Measurements from ENCODE around the gene KCTD18. TPM values are rescaled to one million over a fixed set of nuclear protein-coding genes. Genes with fewer than 3 reads are reported as not detected.

The KCTD18 gene
- total RNA-seq, 2 donors from 2014 or later = 17.0 to 23.5 TPM

GRCh38 chr2:200463452-200463851, 46.4 kb downstream of the KCTD18 start:
- no peak for ATAC-seq (replicated peaks in 1 of 2)
- no peak for DNase-seq
- H3K27me3 Mint-ChIP-seq (ENCODE audit: low read depth) = no peaks in the 10 kb centered on the region
- H3K36me3 Mint-ChIP-seq (ENCODE audit: insufficient read depth in 2 of 2) = no peaks in the 10 kb centered on the region
- no peak overlapping the region for H3K27ac Mint-ChIP-seq
- no peaks in the 10 kb centered on the region for H3K9me3 Mint-ChIP-seq
- peaks cover 58% of the 10 kb centered on the region for H3K4me1 Mint-ChIP-seq (ENCODE audit: low read depth)
- H3K4me3 Mint-ChIP-seq = no peak overlapping the region

GRCh38 chr2:200461846-200462710, 47.8 kb downstream of the KCTD18 start:
- no peaks in the 10 kb centered on the region for H3K9me3 Mint-ChIP-seq
- H3K4me1 Mint-ChIP-seq (ENCODE audit: low read depth) = peaks cover 45% of the 10 kb centered on the region
- no peaks in the 10 kb centered on the region for H3K27me3 Mint-ChIP-seq (ENCODE audit: low read depth)
- no peak for DNase-seq
- H3K27ac Mint-ChIP-seq = peak overlapping the region; percentile 3
- no peaks in the 10 kb centered on the region for H3K36me3 Mint-ChIP-seq (ENCODE audit: insufficient read depth in 2 of 2)
- H3K4me3 Mint-ChIP-seq = no peak overlapping the region
- ATAC-seq (replicated peaks in 1 of 2) = no peak

GRCh38 chr2:200459101-200459500, 50.8 kb downstream of the KCTD18 start:
- Mint-ChIP-seq H3K9me3 (no peaks in the 10 kb centered on the region), H3K36me3 (ENCODE audit: insufficient read depth in 2 of 2) (no peaks in the 10 kb centered on the region), H3K27ac (no peak overlapping the region), H3K27me3 (ENCODE audit: low read depth) (no peaks in the 10 kb centered on the region), H3K4me1 (ENCODE audit: low read depth) (peaks cover 57% of the 10 kb centered on the region), H3K4me3 (no peak overlapping the region)
- DNase-seq (no peak), ATAC-seq (replicated peaks in 1 of 2) (no peak)

- Mint-ChIP-seq H3K4me3 (peak overlapping the region; percentile 78 to 82), H3K27ac (peak overlapping the region; percentile 72), H3K27me3 (ENCODE audit: low read depth) (no peaks in the 10 kb centered on the region), H3K36me3 (ENCODE audit: insufficient read depth in 2 of 2) (no peaks in the 10 kb centered on the region), H3K4me1 (ENCODE audit: low read depth) (peaks cover 43% of the 10 kb centered on the region), H3K9me3 (no peaks in the 10 kb centered on the region)
- no peak for ATAC-seq (replicated peaks in 1 of 2)
- no peak for DNase-seq
Measured at GRCh38 chr2:200456567-200456966, 53.3 kb downstream of the KCTD18 start.

GRCh38 chr2:200455958-200456421, 53.9 kb downstream of the KCTD18 start:
- H3K27me3 Mint-ChIP-seq (ENCODE audit: low read depth) = no peaks in the 10 kb centered on the region
- H3K4me3 Mint-ChIP-seq = peak overlapping the region; percentile 78 to 82
- DNase-seq (peak; percentile 66 to 75), ATAC-seq (replicated peaks in 1 of 2) (peak; percentile 67 to 68)
- no peaks in the 10 kb centered on the region for H3K36me3 Mint-ChIP-seq (ENCODE audit: insufficient read depth in 2 of 2)
- no peaks in the 10 kb centered on the region for H3K9me3 Mint-ChIP-seq
- H3K27ac Mint-ChIP-seq = peak overlapping the region; percentile 91
- H3K4me1 Mint-ChIP-seq (ENCODE audit: low read depth) = peaks cover 39% of the 10 kb centered on the region

- Mint-ChIP-seq H3K27ac (peak overlapping the region; percentile 91), H3K27me3 (ENCODE audit: low read depth) (no peaks in the 10 kb centered on the region), H3K9me3 (no peaks in the 10 kb centered on the region), H3K4me1 (ENCODE audit: low read depth) (peaks cover 39% of the 10 kb centered on the region), H3K4me3 (peak overlapping the region; percentile 78 to 82), H3K36me3 (ENCODE audit: insufficient read depth in 2 of 2) (peaks cover 0 to 2% of the 10 kb centered on the region in 2 donors)
- peak; percentile 27 to 68 for DNase-seq
- peak; percentile 84 to 86 for ATAC-seq (replicated peaks in 1 of 2)
Measured at GRCh38 chr2:200454927-200455801, 54.7 kb downstream of the KCTD18 start.

GRCh38 chr2:200453853-200454534, 55.9 kb downstream of the KCTD18 start:
- H3K9me3 Mint-ChIP-seq = no peaks in the 10 kb centered on the region
- peak; percentile 16 to 25 for ATAC-seq (replicated peaks in 1 of 2)

GRCh38 chr2:200453142-200453852, 56.6 kb downstream of the KCTD18 start:
- H3K27me3 Mint-ChIP-seq (ENCODE audit: low read depth) = no peaks in the 10 kb centered on the region
- no peak for DNase-seq
- no peak overlapping the region for H3K27ac Mint-ChIP-seq
- no peaks in the 10 kb centered on the region for H3K9me3 Mint-ChIP-seq
- no peak for ATAC-seq (replicated peaks in 1 of 2)
- H3K36me3 Mint-ChIP-seq (ENCODE audit: insufficient read depth in 2 of 2) = peaks cover 0 to 2% of the 10 kb centered on the region in 2 donors
- peaks cover 49% of the 10 kb centered on the region for H3K4me1 Mint-ChIP-seq (ENCODE audit: low read depth)
- H3K4me3 Mint-ChIP-seq = no peak overlapping the region

More at GRCh38 chr2:200453853-200454534, 55.9 kb downstream of the KCTD18 start:
- Mint-ChIP-seq H3K36me3 (ENCODE audit: insufficient read depth in 2 of 2) (peaks cover 0 to 2% of the 10 kb centered on the region in 2 donors), H3K4me3 (peak overlapping the region; percentile 78 to 82), H3K4me1 (ENCODE audit: low read depth) (peaks cover 42% of the 10 kb centered on the region), H3K27ac (peak overlapping the region; percentile 85), H3K27me3 (ENCODE audit: low read depth) (no peaks in the 10 kb centered on the region)
- peak; percentile 24 to 44 for DNase-seq

- H3K4me1 Mint-ChIP-seq (ENCODE audit: low read depth) = peaks cover 58% of the 10 kb centered on the region
- no peaks in the 10 kb centered on the region for H3K9me3 Mint-ChIP-seq
- DNase-seq = no peak
- no peak overlapping the region for H3K4me3 Mint-ChIP-seq
- no peak for ATAC-seq (replicated peaks in 1 of 2)
- H3K27me3 Mint-ChIP-seq (ENCODE audit: low read depth) = no peaks in the 10 kb centered on the region
- H3K27ac Mint-ChIP-seq = no peak overlapping the region
- H3K36me3 Mint-ChIP-seq (ENCODE audit: insufficient read depth in 2 of 2) = peaks cover 0 to 2% of the 10 kb centered on the region in 2 donors
Measured at GRCh38 chr2:200452377-200452776, 57.5 kb downstream of the KCTD18 start.

GRCh38 chr2:200451511-200451910, 58.4 kb downstream of the KCTD18 start:
- Mint-ChIP-seq H3K36me3 (ENCODE audit: insufficient read depth in 2 of 2) (peaks cover 0 to 2% of the 10 kb centered on the region in 2 donors), H3K4me1 (ENCODE audit: low read depth) (peaks cover 60% of the 10 kb centered on the region), H3K27ac (no peak overlapping the region), H3K4me3 (no peak overlapping the region), H3K27me3 (ENCODE audit: low read depth) (no peaks in the 10 kb centered on the region), H3K9me3 (no peaks in the 10 kb centered on the region)
- ATAC-seq (replicated peaks in 1 of 2) = no peak
- DNase-seq = no peak

GRCh38 chr2:200450288-200450687, 59.6 kb downstream of the KCTD18 start:
- Mint-ChIP-seq H3K27me3 (ENCODE audit: low read depth) (no peaks in the 10 kb centered on the region), H3K4me3 (no peak overlapping the region), H3K4me1 (ENCODE audit: low read depth) (peaks cover 53% of the 10 kb centered on the region), H3K9me3 (no peaks in the 10 kb centered on the region), H3K27ac (peak overlapping the region; percentile 64), H3K36me3 (ENCODE audit: insufficient read depth in 2 of 2) (peaks cover 0 to 2% of the 10 kb centered on the region in 2 donors)
- DNase-seq = no peak
- no peak for ATAC-seq (replicated peaks in 1 of 2)

GRCh38 chr2:200449149-200449548, 60.7 kb downstream of the KCTD18 start:
- Mint-ChIP-seq H3K4me1 (ENCODE audit: low read depth) (peaks cover 41% of the 10 kb centered on the region), H3K4me3 (peak overlapping the region in 1 of 2 donors; percentile 39), H3K27ac (no peak overlapping the region), H3K27me3 (ENCODE audit: low read depth) (no peaks in the 10 kb centered on the region), H3K9me3 (no peaks in the 10 kb centered on the region), H3K36me3 (ENCODE audit: insufficient read depth in 2 of 2) (peaks cover 0 to 2% of the 10 kb centered on the region in 2 donors)
- no peak for ATAC-seq (replicated peaks in 1 of 2)
- DNase-seq = no peak
